HEK293 (cell line): ENCODE results near the gene TNFAIP8L3.

Source experiments
- CTCF ChIA-PET: fragments of 350-600 bp; formaldehyde crosslinking; extraction: SDS; loops from one replicate; lab custom pipeline; 2021; ENCODE audit warnings: antibody characterized with exemption; lab: Yijun Ruan, JAX
- POLR2A ChIA-PET: fragments of 300-600 bp; formaldehyde crosslinking; extraction: SDS; loops from one replicate; lab custom pipeline; 2020; ENCODE audit warnings: antibody characterized with exemption, inconsistent platforms; lab: Yijun Ruan, JAX
- H3K27ac ChIP-seq: fragments of 200-500 bp; sonication (Bioruptor generic); 2 replicates; pipeline ENCODE4 v1.5.1; 2014; ENCODE audit warnings: low read depth, low read length, control low read depth, inconsistent platforms; ENCODE audit errors: extremely low read depth
- H3K36me3 ChIP-seq, 2 experiments: fragments of 200-500 bp in 1 of 2; sonication (Bioruptor generic) in 1 of 2; 1 replicate in 1 of 2; 2 replicates in 1 of 2; pipeline ENCODE4 v1.5.1; 2014 to 2017; ENCODE audit warnings: inconsistent platforms in 2 of 2, low read length in 2 of 2; ENCODE audit not compliant: control insufficient read depth in 2 of 2, insufficient read depth in 1 of 2
- H3K4me1 ChIP-seq: fragments of 200-500 bp; sonication (Bioruptor generic); 2 replicates; pipeline ENCODE4 v1.5.1; 2014; ENCODE audit warnings: mild to moderate bottlenecking, low read length, inconsistent platforms; ENCODE audit not compliant: control insufficient read depth, insufficient read depth
- H3K4me3 ChIP-seq: 2 replicates; pipeline ENCODE4 v1.5.1; 2011; ENCODE audit warnings: low read depth, mild to moderate bottlenecking, control low read depth, low read length, moderate library complexity
- H3K9me3 ChIP-seq: fragments of 200-500 bp; sonication (Bioruptor generic); 2 replicates; pipeline ENCODE4 v1.5.1; 2014; ENCODE audit warnings: low read depth, low read length, inconsistent platforms; ENCODE audit not compliant: control insufficient read depth, insufficient read depth
- AEBP2 ChIP-seq: fragments of 450-650 bp; formaldehyde crosslinking; IDR thresholded peaks from 2 replicates; pipeline ENCODE4 v1.5.1; 2016; ENCODE audit warnings: missing biosample characterization, missing genetic modification characterization, borderline replicate concordance
- GLIS1 ChIP-seq: fragments of 450-650 bp; formaldehyde crosslinking; IDR thresholded peaks from 2 replicates; pipeline ENCODE4 v1.5.1; 2016; ENCODE audit warnings: missing biosample characterization, missing genetic modification characterization
- KLF7 ChIP-seq: fragments of 450-650 bp; formaldehyde crosslinking; IDR thresholded peaks from 2 replicates; pipeline ENCODE4 v1.5.1; 2016; ENCODE audit warnings: missing biosample characterization, missing genetic modification characterization, borderline replicate concordance
- REPIN1 ChIP-seq: fragments of 450-650 bp; formaldehyde crosslinking; IDR thresholded peaks from 2 replicates; pipeline ENCODE4 v1.5.1; 2017; ENCODE audit warnings: missing biosample characterization, missing genetic modification characterization, low read depth
- YY1 ChIP-seq: fragments of 450-650 bp; formaldehyde crosslinking; IDR thresholded peaks from 2 replicates; pipeline ENCODE4 v1.5.1; 2018; ENCODE audit warnings: missing biosample characterization, missing genetic modification characterization
- ZFP69B ChIP-seq: fragments of 450-650 bp; formaldehyde crosslinking; IDR thresholded peaks from 2 replicates; pipeline ENCODE4 v1.5.1; 2016; ENCODE audit warnings: missing biosample characterization, missing genetic modification characterization
- ZNF112 ChIP-seq: fragments of 450-650 bp; formaldehyde crosslinking; IDR thresholded peaks from 2 replicates; pipeline ENCODE4 v1.5.0; 2017; ENCODE audit warnings: missing biosample characterization, missing genetic modification characterization
- ZNF138 ChIP-seq: fragments of 450-650 bp; formaldehyde crosslinking; IDR thresholded peaks from 2 replicates; pipeline ENCODE4 v1.5.1; 2016; ENCODE audit warnings: missing biosample characterization, missing genetic modification characterization, borderline replicate concordance
- ZNF214 ChIP-seq: fragments of 450-650 bp; formaldehyde crosslinking; IDR thresholded peaks from 2 replicates; pipeline ENCODE4 v1.5.1; 2017; ENCODE audit warnings: missing biosample characterization, mild to moderate bottlenecking, missing genetic modification characterization, borderline replicate concordance
- ZNF239 ChIP-seq: fragments of 450-650 bp; formaldehyde crosslinking; IDR thresholded peaks from 2 replicates; pipeline ENCODE4 v1.5.1; 2016; ENCODE audit warnings: missing biosample characterization, missing genetic modification characterization
- ZNF292 ChIP-seq: fragments of 450-650 bp; formaldehyde crosslinking; IDR thresholded peaks from 2 replicates; pipeline ENCODE4 v1.5.1; 2016; ENCODE audit warnings: low read depth, missing biosample characterization, missing genetic modification characterization, borderline replicate concordance
- ZNF510 ChIP-seq: fragments of 450-650 bp; formaldehyde crosslinking; IDR thresholded peaks from 2 replicates; pipeline ENCODE4 v1.5.1; 2018; ENCODE audit warnings: mild to moderate bottlenecking, missing genetic modification characterization, missing biosample characterization; ENCODE audit not compliant: insufficient replicate concordance
- ZNF530 ChIP-seq: fragments of 450-650 bp; formaldehyde crosslinking; IDR thresholded peaks from 2 replicates; pipeline ENCODE4 v1.5.1; 2016; ENCODE audit warnings: low read depth, missing biosample characterization, missing genetic modification characterization
- ZNF624 ChIP-seq: fragments of 450-650 bp; formaldehyde crosslinking; IDR thresholded peaks from 2 replicates; pipeline ENCODE4 v1.5.1; 2017; ENCODE audit warnings: missing biosample characterization, missing genetic modification characterization
- ZNF768 ChIP-seq: fragments of 450-650 bp; formaldehyde crosslinking; IDR thresholded peaks from 2 replicates; pipeline ENCODE4 v1.5.1; 2018; ENCODE audit warnings: missing biosample characterization, mild to moderate bottlenecking, missing genetic modification characterization
- ZXDB ChIP-seq: fragments of 450-650 bp; formaldehyde crosslinking; IDR thresholded peaks from 2 replicates; pipeline ENCODE4 v1.5.1; 2016; ENCODE audit warnings: missing biosample characterization, missing genetic modification characterization
- TF ChIP-seq, protein P1 (sequence below): fragments of 450-650 bp; formaldehyde crosslinking; IDR thresholded peaks from 2 replicates; pipeline ENCODE4 v1.5.1; 2016; ENCODE audit warnings: missing biosample characterization, missing genetic modification characterization, low read depth
- TF ChIP-seq, protein P2 (sequence below): fragments of 450-650 bp; formaldehyde crosslinking; IDR thresholded peaks from 2 replicates; pipeline ENCODE4; 2016; ENCODE audit warnings: missing biosample characterization, missing genetic modification characterization

TNFAIP8L3 gene

DNA sequence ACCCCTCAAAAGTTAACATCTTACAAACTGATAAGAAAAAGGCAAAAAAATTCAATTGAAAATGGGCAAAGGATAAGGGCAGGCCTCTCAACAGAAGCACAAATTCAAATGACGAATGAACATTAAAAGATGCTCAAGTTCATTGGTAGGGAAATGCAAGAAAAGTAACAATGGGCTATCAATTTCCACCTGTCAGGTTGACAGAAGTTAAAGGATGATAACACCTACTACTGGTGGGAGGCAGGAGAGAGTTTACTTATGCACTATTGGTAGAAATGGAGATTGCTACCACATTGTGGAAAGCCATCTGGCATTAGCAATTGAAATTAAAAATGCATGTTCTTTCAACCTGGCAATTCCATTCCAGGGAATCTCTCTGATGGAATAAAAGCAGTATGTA is 35.6 kb upstream of the TNFAIP8L3 start:
- H3K9me3 ChIP-seq, result no peaks in the 10 kb centered on the region
- POLR2A ChIA-PET, result no interaction called here
- TF ChIP-seq ZNF138 (no peak), GLIS1 (tag by site-specific recombination) (no peak), ZNF768 (tag by site-specific recombination) (no peak), ZNF214 (tag by site-specific recombination) (no peak), ZNF292 (no peak), ZNF112 (tag by site-specific recombination) (no peak), ZNF624 (tag by site-specific recombination) (no peak), YY1 (no peak)
- TF ChIP-seq, protein P1, sequence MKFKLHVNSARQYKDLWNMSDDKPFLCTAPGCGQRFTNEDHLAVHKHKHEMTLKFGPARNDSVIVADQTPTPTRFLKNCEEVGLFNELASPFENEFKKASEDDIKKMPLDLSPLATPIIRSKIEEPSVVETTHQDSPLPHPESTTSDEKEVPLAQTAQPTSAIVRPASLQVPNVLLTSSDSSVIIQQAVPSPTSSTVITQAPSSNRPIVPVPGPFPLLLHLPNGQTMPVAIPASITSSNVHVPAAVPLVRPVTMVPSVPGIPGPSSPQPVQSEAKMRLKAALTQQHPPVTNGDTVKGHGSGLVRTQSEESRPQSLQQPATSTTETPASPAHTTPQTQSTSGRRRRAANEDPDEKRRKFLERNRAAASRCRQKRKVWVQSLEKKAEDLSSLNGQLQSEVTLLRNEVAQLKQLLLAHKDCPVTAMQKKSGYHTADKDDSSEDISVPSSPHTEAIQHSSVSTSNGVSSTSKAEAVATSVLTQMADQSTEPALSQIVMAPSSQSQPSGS, result no peak
- TF ChIP-seq, protein P2, sequence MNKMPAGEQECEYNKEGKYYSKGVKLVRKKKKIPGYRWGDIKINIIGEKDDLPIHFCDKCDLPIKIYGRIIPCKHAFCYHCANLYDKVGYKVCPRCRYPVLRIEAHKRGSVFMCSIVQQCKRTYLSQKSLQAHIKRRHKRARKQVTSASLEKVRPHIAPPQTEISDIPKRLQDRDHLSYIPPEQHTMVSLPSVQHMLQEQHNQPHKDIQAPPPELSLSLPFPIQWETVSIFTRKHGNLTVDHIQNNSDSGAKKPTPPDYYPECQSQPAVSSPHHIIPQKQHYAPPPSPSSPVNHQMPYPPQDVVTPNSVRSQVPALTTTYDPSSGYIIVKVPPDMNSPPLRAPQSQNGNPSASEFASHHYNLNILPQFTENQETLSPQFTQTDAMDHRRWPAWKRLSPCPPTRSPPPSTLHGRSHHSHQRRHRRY (tag by site-specific recombination), result no peak
- H3K4me3 ChIP-seq, result no peak overlapping the region
- H3K4me1 ChIP-seq, result no peaks in the 10 kb centered on the region
- no peaks in the 10 kb centered on the region for H3K36me3 ChIP-seq
- H3K27ac ChIP-seq, result no peak overlapping the region
- CTCF ChIA-PET, result no interaction called here

GRCh38 chr15:51129535-51130188 is 35.0 kb upstream of the TNFAIP8L3 start:
- no peak for TF ChIP-seq ZXDB (tag by site-specific recombination)
- TF ChIP-seq ZNF510 (tag by site-specific recombination), result no peak
- no peak for TF ChIP-seq GLIS1 (tag by site-specific recombination)
- no peak for TF ChIP-seq KLF7 (tag by site-specific recombination)
- TF ChIP-seq AEBP2 (tag by site-specific recombination), result no peak
- Histone ChIP-seq H3K4me3 (no peak overlapping the region), H3K27ac (no peak overlapping the region), H3K4me1 (no peaks in the 10 kb centered on the region), H3K36me3 (no peaks in the 10 kb centered on the region), H3K9me3 (no peaks in the 10 kb centered on the region)
- CTCF ChIA-PET, result interaction anchor here (0.6 to 2.3 kb wide), 4 partner anchors 12 to 152 kb away, joined by 3 to 10 read pairs (median 3); no protein-coding TSS in a partner anchor
- POLR2A ChIA-PET, result no interaction called here

- Histone ChIP-seq H3K9me3 (no peaks in the 10 kb centered on the region), H3K4me3 (no peak overlapping the region), H3K4me1 (no peaks in the 10 kb centered on the region), H3K36me3 (no peaks in the 10 kb centered on the region), H3K27ac (no peak overlapping the region)
- ChIA-PET CTCF (interaction anchor here (1.1 to 2.3 kb wide), 2 partner anchors 34 to 273 kb away, joined by 3 to 10 read pairs; no protein-coding TSS in a partner anchor), POLR2A (no interaction called here)
- TF ChIP-seq ZNF530 (no peak), ZFP69B (tag by site-specific recombination) (no peak), ZNF239 (tag by site-specific recombination) (no peak), REPIN1 (tag by site-specific recombination) (no peak)
Observed at GRCh38 chr15:51128701-51129100, 34.0 kb upstream of the TNFAIP8L3 start.
